ENCODE data around the gene NSUN4.
"Not testable (repeated sequence)": the region's sequence is repeated elsewhere in the genome, so short reads cannot be mapped to it uniquely, and the experiment has no call there.

Gene NSUN4

GRCh38 chr1:46344481-46344880 is 3.9 kb downstream of the NSUN4 start:
- H3K27me3 ChIP-seq (replicated peaks in 2 of 5; ENCODE audit: control insufficient read depth in 4 of 5, insufficient read depth in 5 of 5, low read length in 4 of 5): no peaks in the 10 kb centered on the region
- CTCF ChIA-PET: interaction anchor here (0.7 to 9.9 kb wide), 5 partner anchors 11 to 100 kb away, joined by 3 to 79 read pairs (median 5); partner anchors contain the start of gene RAD54L
- H3K4me3 ChIP-seq (ENCODE audit: control insufficient read depth in 1 of 7, extremely low read depth in 1 of 7, insufficient read depth in 4 of 7, low read depth in 2 of 7, low read length in 6 of 7): no peak overlapping the region
- 92% methylated on average over 3 of the region's 3 CpGs for WGBS (ENCODE audit: insufficient coverage)
- H3K27ac ChIP-seq (ENCODE audit: insufficient read depth in 1 of 2, low read depth in 1 of 2, low read length in 2 of 2, poor library complexity in 1 of 2, severe bottlenecking in 2 of 2): no peak overlapping the region
- POLR2A ChIA-PET: no interaction called here
- H3K9me3 ChIP-seq (ENCODE audit: control extremely low read depth in 1 of 5, control insufficient read depth in 4 of 5, insufficient read depth in 2 of 5, low read depth in 1 of 5, low read length in 4 of 5): no peaks in the 10 kb centered on the region
- no peak for DNase-seq
- H3K4me1 ChIP-seq (ENCODE audit: control extremely low read depth in 1 of 4, control insufficient read depth in 4 of 4, insufficient read depth in 4 of 4, low read length in 3 of 4): peaks cover 3 to 18% (median 14%) of the 10 kb centered on the region in 4 experiments
- H3K36me3 ChIP-seq (ENCODE audit: control insufficient read depth in 4 of 4, insufficient read depth in 4 of 4, low read length in 3 of 4): peaks cover 7 to 55% (median 43%) of the 10 kb centered on the region in 4 experiments

- H3K27ac ChIP-seq (ENCODE audit: insufficient read depth in 1 of 2, low read depth in 1 of 2, low read length in 2 of 2, poor library complexity in 1 of 2, severe bottlenecking in 2 of 2): no peak overlapping the region
- H3K9me3 ChIP-seq (ENCODE audit: control extremely low read depth in 1 of 5, control insufficient read depth in 4 of 5, insufficient read depth in 2 of 5, low read depth in 1 of 5, low read length in 4 of 5): no peaks in the 10 kb centered on the region
- no peak for DNase-seq
- ChIA-PET CTCF (interaction anchor here (1.5 to 9.9 kb wide), 2 partner anchors 11 to 101 kb away, joined by 6 to 79 read pairs; no protein-coding TSS in a partner anchor), POLR2A (no interaction called here)
- H3K27me3 ChIP-seq (replicated peaks in 2 of 5; ENCODE audit: control insufficient read depth in 4 of 5, insufficient read depth in 5 of 5, low read length in 4 of 5): no peaks in the 10 kb centered on the region
- peaks cover under 1 to 13% (median 10%) of the 10 kb centered on the region in 4 experiments for H3K4me1 ChIP-seq (ENCODE audit: control extremely low read depth in 1 of 4, control insufficient read depth in 4 of 4, insufficient read depth in 4 of 4, low read length in 3 of 4)
- H3K4me3 ChIP-seq (ENCODE audit: control insufficient read depth in 1 of 7, extremely low read depth in 1 of 7, insufficient read depth in 4 of 7, low read depth in 2 of 7, low read length in 6 of 7): no peak overlapping the region
- H3K36me3 ChIP-seq (ENCODE audit: control insufficient read depth in 4 of 4, insufficient read depth in 4 of 4, low read length in 3 of 4): peaks cover 9 to 63% (median 49%) of the 10 kb centered on the region in 4 experiments
These were observed 4.7 kb downstream of the NSUN4 start for GRCh38 chr1:46345281-46345680.

DNA sequence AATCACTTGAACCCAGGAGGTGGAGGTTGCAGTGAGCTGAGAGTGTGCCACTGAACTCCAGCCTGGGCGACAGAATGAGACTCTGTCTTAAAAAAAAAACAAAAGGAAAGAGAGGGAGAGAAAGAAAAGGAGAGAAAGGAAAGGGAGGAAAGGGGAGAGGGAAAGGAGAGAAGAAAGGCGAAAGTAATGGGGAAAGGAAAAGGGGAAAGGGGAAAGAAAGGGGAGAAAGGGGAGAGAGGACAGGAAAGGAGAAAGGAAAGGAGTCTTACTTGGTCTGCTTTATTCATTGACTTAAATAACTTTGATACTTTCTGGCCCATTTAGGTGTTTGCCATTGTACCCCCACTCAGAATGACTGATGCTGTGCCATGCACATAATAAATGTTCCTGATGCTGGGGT is 11.8 kb downstream of the NSUN4 start:
- POLR2A ChIA-PET: interaction anchor here (0.7 kb wide), 1 partner anchor 75 kb away, joined by 3 read pairs; no protein-coding TSS in a partner anchor
- Histone ChIP-seq H3K27me3 (replicated peaks in 2 of 5; ENCODE audit: control insufficient read depth in 4 of 5, insufficient read depth in 5 of 5, low read length in 4 of 5) (no peaks in the 10 kb centered on the region), H3K36me3 (ENCODE audit: control insufficient read depth in 4 of 4, insufficient read depth in 4 of 4, low read length in 3 of 4) (peaks cover 21 to 65% (median 41%) of the 10 kb centered on the region in 4 experiments), H3K4me1 (ENCODE audit: control extremely low read depth in 1 of 4, control insufficient read depth in 4 of 4, insufficient read depth in 4 of 4, low read length in 3 of 4) (no peaks in the 10 kb centered on the region), H3K4me3 (ENCODE audit: control insufficient read depth in 1 of 7, extremely low read depth in 1 of 7, insufficient read depth in 4 of 7, low read depth in 2 of 7, low read length in 6 of 7) (no peak overlapping the region), H3K27ac (ENCODE audit: insufficient read depth in 1 of 2, low read depth in 1 of 2, low read length in 2 of 2, poor library complexity in 1 of 2, severe bottlenecking in 2 of 2) (no peak overlapping the region), H3K9me3 (ENCODE audit: control extremely low read depth in 1 of 5, control insufficient read depth in 4 of 5, insufficient read depth in 2 of 5, low read depth in 1 of 5, low read length in 4 of 5) (no peaks in the 10 kb centered on the region)
- 100% methylated on average over 2 of the region's 2 CpGs for WGBS (ENCODE audit: insufficient coverage)
- CTCF ChIA-PET: interaction anchor here (1.0 to 1.3 kb wide), 2 partner anchors 18 to 24 kb away, joined by 3 read pairs; no protein-coding TSS in a partner anchor
- no peak for DNase-seq

DNA sequence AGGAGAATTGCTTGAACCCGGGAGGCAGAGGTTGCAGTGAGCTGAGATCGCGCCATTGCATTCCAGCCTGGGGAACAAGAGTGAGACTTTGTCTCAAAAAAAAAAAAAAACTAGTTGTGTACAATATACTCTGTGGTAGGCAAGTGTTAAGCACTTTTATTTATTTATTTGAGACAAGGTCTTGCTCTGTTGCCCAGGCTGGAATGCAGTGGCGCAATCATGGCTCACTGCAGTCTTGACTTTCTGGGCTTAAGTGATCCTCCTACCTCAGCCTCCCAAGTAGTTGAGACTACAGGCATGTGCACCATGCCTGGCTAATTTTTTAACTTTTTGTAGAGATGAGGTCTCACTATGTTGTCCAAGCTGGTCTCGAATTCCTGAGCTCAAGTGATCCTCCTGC is 15.3 kb downstream of the NSUN4 start:
- H3K36me3 ChIP-seq (ENCODE audit: control insufficient read depth in 4 of 4, insufficient read depth in 4 of 4, low read length in 3 of 4): peaks cover 13 to 61% (median 35%) of the 10 kb centered on the region in 4 experiments
- DNase-seq; H3K27ac ChIP-seq (ENCODE audit: insufficient read depth in 1 of 2, low read depth in 1 of 2, low read length in 2 of 2, poor library complexity in 1 of 2, severe bottlenecking in 2 of 2); H3K4me3 ChIP-seq (ENCODE audit: control insufficient read depth in 1 of 7, extremely low read depth in 1 of 7, insufficient read depth in 4 of 7, low read depth in 2 of 7, low read length in 6 of 7); H3K27me3 ChIP-seq (replicated peaks in 2 of 5; ENCODE audit: control insufficient read depth in 4 of 5, insufficient read depth in 5 of 5, low read length in 4 of 5); H3K4me1 ChIP-seq (ENCODE audit: control extremely low read depth in 1 of 4, control insufficient read depth in 4 of 4, insufficient read depth in 4 of 4, low read length in 3 of 4); POLR2A ChIA-PET; H3K9me3 ChIP-seq (ENCODE audit: control extremely low read depth in 1 of 5, control insufficient read depth in 4 of 5, insufficient read depth in 2 of 5, low read depth in 1 of 5, low read length in 4 of 5): not testable (repeated sequence)
- CTCF ChIA-PET: interaction anchor here (0.9 to 3.2 kb wide), 3 partner anchors 9 to 23 kb away, joined by 3 to 16 read pairs (median 4); no protein-coding TSS in a partner anchor
- WGBS (ENCODE audit: insufficient coverage): 64% methylated on average over 2 of the region's 5 CpGs

- ChIA-PET POLR2A (no interaction called here), CTCF (interaction anchor here (0.6 to 1.6 kb wide), 2 partner anchors 13 to 22 kb away, joined by 3 to 8 read pairs; partner anchors contain the start of gene NSUN4)
- H3K4me3 ChIP-seq (ENCODE audit: control insufficient read depth in 1 of 7, extremely low read depth in 1 of 7, insufficient read depth in 4 of 7, low read depth in 2 of 7, low read length in 6 of 7): no peak overlapping the region
- no peaks in the 10 kb centered on the region for H3K27me3 ChIP-seq (replicated peaks in 2 of 5; ENCODE audit: control insufficient read depth in 4 of 5, insufficient read depth in 5 of 5, low read length in 4 of 5)
- no peak overlapping the region for H3K27ac ChIP-seq (ENCODE audit: insufficient read depth in 1 of 2, low read depth in 1 of 2, low read length in 2 of 2, poor library complexity in 1 of 2, severe bottlenecking in 2 of 2)
- DNase-seq: no peak
- H3K4me1 ChIP-seq (ENCODE audit: control extremely low read depth in 1 of 4, control insufficient read depth in 4 of 4, insufficient read depth in 4 of 4, low read length in 3 of 4): no peaks in the 10 kb centered on the region
- 100% methylated on average over 2 of the region's 3 CpGs for whole genome bisulfite sequencing (ENCODE audit: insufficient coverage)
- H3K36me3 ChIP-seq (ENCODE audit: control insufficient read depth in 4 of 4, insufficient read depth in 4 of 4, low read length in 3 of 4): peaks cover 21 to 58% (median 42%) of the 10 kb centered on the region in 4 experiments
- no peaks in the 10 kb centered on the region for H3K9me3 ChIP-seq (ENCODE audit: control extremely low read depth in 1 of 5, control insufficient read depth in 4 of 5, insufficient read depth in 2 of 5, low read depth in 1 of 5, low read length in 4 of 5)
These were observed 21.6 kb downstream of the NSUN4 start for GRCh38 chr1:46362158-46362557.

- 98% methylated on average over 5 of the region's 5 CpGs for WGBS (ENCODE audit: insufficient coverage)
- no peaks in the 10 kb centered on the region for H3K9me3 ChIP-seq (ENCODE audit: control extremely low read depth in 1 of 5, control insufficient read depth in 4 of 5, insufficient read depth in 2 of 5, low read depth in 1 of 5, low read length in 4 of 5)
- H3K27ac ChIP-seq (ENCODE audit: insufficient read depth in 1 of 2, low read depth in 1 of 2, low read length in 2 of 2, poor library complexity in 1 of 2, severe bottlenecking in 2 of 2): no peak overlapping the region
- no peak overlapping the region for H3K4me3 ChIP-seq (ENCODE audit: control insufficient read depth in 1 of 7, extremely low read depth in 1 of 7, insufficient read depth in 4 of 7, low read depth in 2 of 7, low read length in 6 of 7)
- ChIA-PET POLR2A (no interaction called here), CTCF (interaction anchor here (1.6 kb wide), 1 partner anchor 14 kb away, joined by 8 read pairs; no protein-coding TSS in a partner anchor)
- no peaks in the 10 kb centered on the region for H3K4me1 ChIP-seq (ENCODE audit: control extremely low read depth in 1 of 4, control insufficient read depth in 4 of 4, insufficient read depth in 4 of 4, low read length in 3 of 4)
- DNase-seq: no peak
- no peaks in the 10 kb centered on the region for H3K27me3 ChIP-seq (replicated peaks in 2 of 5; ENCODE audit: control insufficient read depth in 4 of 5, insufficient read depth in 5 of 5, low read length in 4 of 5)
- peaks cover 21 to 57% (median 41%) of the 10 kb centered on the region in 4 experiments for H3K36me3 ChIP-seq (ENCODE audit: control insufficient read depth in 4 of 4, insufficient read depth in 4 of 4, low read length in 3 of 4)
These were observed 22.5 kb downstream of the NSUN4 start for GRCh38 chr1:46363121-46363520.

- 86% methylated on average over 5 of the region's 5 CpGs for WGBS (ENCODE audit: insufficient coverage)
- ChIA-PET CTCF (interaction anchor here (0.7 to 1.0 kb wide), 2 partner anchors 9 to 22 kb away, joined by 3 read pairs; no protein-coding TSS in a partner anchor), POLR2A (interaction anchor here (0.6 kb wide), 1 partner anchor 37 kb away, joined by 6 read pairs; no protein-coding TSS in a partner anchor)
These were observed 24.0 kb downstream of the NSUN4 start for GRCh38 chr1:46364612-46365011.

More at GRCh38 chr1:46364612-46365011, 24.0 kb downstream of the NSUN4 start:
- H3K4me1 ChIP-seq (ENCODE audit: control extremely low read depth in 1 of 4, control insufficient read depth in 4 of 4, insufficient read depth in 4 of 4, low read length in 3 of 4): peaks cover 0 to under 1% (median 0%) of the 10 kb centered on the region in 4 experiments
- H3K4me3 ChIP-seq (ENCODE audit: control insufficient read depth in 1 of 7, extremely low read depth in 1 of 7, insufficient read depth in 4 of 7, low read depth in 2 of 7, low read length in 6 of 7): no peak overlapping the region
- no peak for DNase-seq
- H3K36me3 ChIP-seq (ENCODE audit: control insufficient read depth in 4 of 4, insufficient read depth in 4 of 4, low read length in 3 of 4): peaks cover 20 to 58% (median 39%) of the 10 kb centered on the region in 4 experiments
- H3K27me3 ChIP-seq (replicated peaks in 2 of 5; ENCODE audit: control insufficient read depth in 4 of 5, insufficient read depth in 5 of 5, low read length in 4 of 5): no peaks in the 10 kb centered on the region
- H3K27ac ChIP-seq (ENCODE audit: insufficient read depth in 1 of 2, low read depth in 1 of 2, low read length in 2 of 2, poor library complexity in 1 of 2, severe bottlenecking in 2 of 2): no peak overlapping the region
- H3K9me3 ChIP-seq (ENCODE audit: control extremely low read depth in 1 of 5, control insufficient read depth in 4 of 5, insufficient read depth in 2 of 5, low read depth in 1 of 5, low read length in 4 of 5): no peaks in the 10 kb centered on the region

All from common myeloid progenitor, CD34-positive (primary cell).